Neural progenitor cell (in vitro differentiated cells): Measurements from ENCODE around the gene TTC3.

Source experiments
- EZH2 ChIP-seq: fragments of 200-600 bp; sonication (generic); IDR thresholded peaks from 2 replicates; pipeline ENCODE4 v1.6.1; 2017; ENCODE audit warnings: antibody characterized with exemption, mild to moderate bottlenecking, moderate library complexity
- EZH2phosphoT487 ChIP-seq: fragments of 200-600 bp; sonication (generic); IDR thresholded peaks from 2 replicates; pipeline ENCODE4 v1.6.1; 2017; ENCODE audit warnings: antibody characterized with exemption
- TF ChIP-seq, protein P1 (sequence below): fragments of 200-600 bp; sonication (generic); IDR thresholded peaks from 2 replicates; pipeline ENCODE4 v1.5.1; 2017; ENCODE audit warnings: antibody characterized with exemption, mild to moderate bottlenecking

DNA sequence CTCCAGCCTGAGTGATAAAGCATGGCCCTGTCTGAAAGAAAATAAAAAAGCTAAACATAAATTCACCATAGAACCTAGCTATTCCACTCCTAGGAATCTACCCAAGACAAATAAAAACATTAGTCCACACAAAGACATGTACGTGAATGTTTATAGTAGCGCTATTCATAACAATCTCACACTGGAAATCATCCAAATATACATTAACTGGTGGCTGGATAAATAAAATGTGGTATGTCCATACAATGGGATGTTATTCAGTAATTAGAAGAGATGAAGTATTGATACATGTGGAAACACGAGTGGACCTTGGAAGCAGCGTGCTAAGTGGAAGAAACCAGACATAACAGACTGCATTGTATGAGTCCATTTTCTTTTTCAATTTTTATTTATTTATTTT is 36.9 kb upstream of the TTC3 start:
- TF ChIP-seq, protein P1, sequence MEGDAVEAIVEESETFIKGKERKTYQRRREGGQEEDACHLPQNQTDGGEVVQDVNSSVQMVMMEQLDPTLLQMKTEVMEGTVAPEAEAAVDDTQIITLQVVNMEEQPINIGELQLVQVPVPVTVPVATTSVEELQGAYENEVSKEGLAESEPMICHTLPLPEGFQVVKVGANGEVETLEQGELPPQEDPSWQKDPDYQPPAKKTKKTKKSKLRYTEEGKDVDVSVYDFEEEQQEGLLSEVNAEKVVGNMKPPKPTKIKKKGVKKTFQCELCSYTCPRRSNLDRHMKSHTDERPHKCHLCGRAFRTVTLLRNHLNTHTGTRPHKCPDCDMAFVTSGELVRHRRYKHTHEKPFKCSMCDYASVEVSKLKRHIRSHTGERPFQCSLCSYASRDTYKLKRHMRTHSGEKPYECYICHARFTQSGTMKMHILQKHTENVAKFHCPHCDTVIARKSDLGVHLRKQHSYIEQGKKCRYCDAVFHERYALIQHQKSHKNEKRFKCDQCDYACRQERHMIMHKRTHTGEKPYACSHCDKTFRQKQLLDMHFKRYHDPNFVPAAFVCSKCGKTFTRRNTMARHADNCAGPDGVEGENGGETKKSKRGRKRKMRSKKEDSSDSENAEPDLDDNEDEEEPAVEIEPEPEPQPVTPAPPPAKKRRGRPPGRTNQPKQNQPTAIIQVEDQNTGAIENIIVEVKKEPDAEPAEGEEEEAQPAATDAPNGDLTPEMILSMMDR: no peak
- TF ChIP-seq EZH2phosphoT487 (no peak), EZH2 (no peak)
